SK-N-SH treated with all-trans-retinoic acid at 6 μM for 48 hours (cell line): Measurements from ENCODE around the gene UROC1.

Source experiments
- ARNTL ChIP-seq: fragments of 450-650 bp; formaldehyde crosslinking; IDR thresholded peaks from 2 replicates; pipeline ENCODE4 v1.5.0; 2020; ENCODE audit warnings: low read depth, mild to moderate bottlenecking, moderate library complexity, borderline replicate concordance
- CREB5 ChIP-seq: fragments of 250-450 bp; sonication (Bioruptor Pico); IDR thresholded peaks from 2 replicates; pipeline ENCODE4 v1.5.1; 2020; ENCODE audit warnings: low read depth, mild to moderate bottlenecking, moderate library complexity
- CSRNP3 ChIP-seq: fragments of 250-450 bp; sonication (Bioruptor Pico); IDR thresholded peaks from 2 replicates; pipeline ENCODE4 v1.5.1; 2021; ENCODE audit warnings: mild to moderate bottlenecking, moderate library complexity
- ESRRG ChIP-seq: fragments of 250-450 bp; sonication (Bioruptor Pico); IDR thresholded peaks from 2 replicates; pipeline ENCODE4 v1.6.1; 2021; ENCODE audit warnings: mild to moderate bottlenecking
- ISL1 ChIP-seq: fragments of 250-450 bp; sonication (Bioruptor Pico); IDR thresholded peaks from 2 replicates; pipeline ENCODE4 v2.1.2; 2022; ENCODE audit warnings: mild to moderate bottlenecking, moderate library complexity
- OSR1 ChIP-seq: fragments of 250-450 bp; sonication (Bioruptor Pico); IDR thresholded peaks from 2 replicates; pipeline ENCODE4 v1.8.0; 2022; ENCODE audit warnings: moderate library complexity, mild to moderate bottlenecking, inconsistent platforms
- POU6F1 ChIP-seq: fragments of 250-450 bp; sonication (Bioruptor Pico); IDR thresholded peaks from 2 replicates; pipeline ENCODE4 v1.8.0; 2021; ENCODE audit warnings: low read depth, mild to moderate bottlenecking, moderate library complexity, borderline replicate concordance
- SNAI2 ChIP-seq: fragments of 250-450 bp; sonication (Bioruptor Pico); IDR thresholded peaks from 2 replicates; pipeline ENCODE4 v1.5.0; 2020; ENCODE audit warnings: mild to moderate bottlenecking, moderate library complexity
- TCF4 ChIP-seq: fragments of 250-450 bp; sonication (Bioruptor Pico); IDR thresholded peaks from 2 replicates; pipeline ENCODE4 v1.8.0; 2021; ENCODE audit warnings: mild to moderate bottlenecking, moderate library complexity, borderline replicate concordance
- TSHZ2 ChIP-seq: fragments of 250-450 bp; sonication (Bioruptor Pico); IDR thresholded peaks from 2 replicates; pipeline ENCODE4 v1.5.0; 2020; ENCODE audit warnings: mild to moderate bottlenecking, moderate library complexity
- ZC3H10 ChIP-seq: fragments of 250-450 bp; sonication (Bioruptor Pico); IDR thresholded peaks from 2 replicates; pipeline ENCODE4 v1.5.1; 2021; ENCODE audit warnings: mild to moderate bottlenecking, moderate library complexity
- ZFP3 ChIP-seq: fragments of 250-450 bp; sonication (Bioruptor Pico); IDR thresholded peaks from 2 replicates; pipeline ENCODE4 v1.5.0; 2020; ENCODE audit warnings: mild to moderate bottlenecking, moderate library complexity
- ZFP30 ChIP-seq: fragments of 450-650 bp; formaldehyde crosslinking; IDR thresholded peaks from 2 replicates; pipeline ENCODE4 v1.5.0; 2022; ENCODE audit warnings: mild to moderate bottlenecking, moderate library complexity
- ZNF70 ChIP-seq: fragments of 450-650 bp; formaldehyde crosslinking; IDR thresholded peaks from 2 replicates; pipeline ENCODE4 v1.5.0; 2020; ENCODE audit warnings: mild to moderate bottlenecking, moderate library complexity

DNA sequence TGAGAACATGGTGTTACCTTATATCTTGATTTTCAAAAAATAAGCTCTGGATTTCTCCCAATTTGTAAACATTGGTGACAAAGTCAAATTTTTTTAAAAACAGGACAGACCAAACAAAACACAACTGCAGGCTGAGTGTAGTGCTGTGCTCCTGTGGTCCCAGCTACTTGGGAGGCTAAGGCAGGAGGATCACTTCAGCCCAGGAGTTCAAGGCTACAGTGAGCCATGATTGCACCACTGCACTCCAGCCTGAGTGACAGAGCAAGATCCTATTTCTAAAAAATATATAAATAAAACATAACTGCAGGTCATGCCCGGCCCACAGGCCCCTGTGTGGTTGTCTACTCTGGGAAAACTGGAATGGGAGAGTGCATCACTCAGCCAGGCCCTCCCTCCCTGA lies 37.9 kb downstream of the UROC1 start:
- TF ChIP-seq TCF4, result no peak
- no peak for TF ChIP-seq TSHZ2 (CRISPR knock-in tag)
- TF ChIP-seq CSRNP3 (CRISPR knock-in tag), result no peak
- no peak for TF ChIP-seq ZFP30
- no peak for TF ChIP-seq ZC3H10 (CRISPR knock-in tag)
- TF ChIP-seq ZFP3, result no peak
- no peak for TF ChIP-seq ZNF70 (CRISPR knock-in tag)
- TF ChIP-seq ESRRG (CRISPR knock-in tag), result no peak
- no peak for TF ChIP-seq POU6F1 (CRISPR knock-in tag)
- TF ChIP-seq SNAI2 (CRISPR knock-in tag), result no peak
- no peak for TF ChIP-seq ARNTL (CRISPR knock-in tag)
- TF ChIP-seq OSR1, result no peak
- no peak for TF ChIP-seq CREB5 (CRISPR knock-in tag)
- TF ChIP-seq ISL1 (CRISPR knock-in tag), result no peak
